Pancreas (tissue), 10 donors: ENCODE results near the gene IQGAP2. TPM values are rescaled to one million over a fixed set of nuclear protein-coding genes. Genes with fewer than 3 reads are reported as not detected.
A peak's percentile ranks its signal among the peaks of the same experiment; 100 is the strongest.

Experiments used
- ATAC-seq, 4 donors: fragments of 200-7000 bp; cut with Tn5 transposase; one replicate each; pipeline versions ENCODE4 v1.8.0 to v1.9.1; 2020; ENCODE audit warnings: mild to moderate bottlenecking in 4 of 4, moderate library complexity in 4 of 4
- DNase-seq, 6 donors: peaks; one replicate each; pipeline ENCODE4 v3.0.0-alpha.2; 2020
- FAIRE-seq: peaks from 2 replicates; lab custom pipeline; 2012; peaks lifted over from hg19 to GRCh38; lab: Jason Lieb, UNC
- H3K27ac ChIP-seq, 4 donors: fragments of 200-600 bp; sonication (generic); 1 replicate in 3 of 4; 2 replicates in 1 of 4; pipeline versions ENCODE4 v1.5.0 to v1.8.0; 2020
- H3K27me3 ChIP-seq, 4 donors: fragments of 200-600 bp; one replicate each; pipeline ENCODE4 v1.8.0; 2021
- H3K36me3 ChIP-seq, 3 donors: fragments of 200-600 bp; sonication (generic) in 1 of 3; one replicate each; pipeline versions ENCODE4 v1.5.0 to v1.8.0; 2020 to 2021
- H3K4me1 ChIP-seq, 3 donors: fragments of 200-600 bp; one replicate each; pipeline ENCODE4 v1.8.0; 2021
- H3K4me3 ChIP-seq, 4 donors: fragments of 200-600 bp; sonication (generic) in 2 of 4; one replicate each; pipeline versions ENCODE4 v1.5.0 to v1.8.0; 2020 to 2021
- H3K9me3 ChIP-seq, 4 donors: fragments of 200-600 bp; one replicate each; pipeline ENCODE4 v1.8.0; 2021
- CTCF ChIP-seq, 4 donors: fragments of 200-600 bp; sonication (generic) in 3 of 4; IDR thresholded peaks; one replicate each; pipeline versions ENCODE4 v1.5.0 to v1.8.0; 2021; ENCODE audit warnings: antibody characterized with exemption in 4 of 4
- WGBS, 2 donors: extraction: QIAGEN DNeasy Blood & Tissue Kit; methylation state at CpG; one replicate each; pipeline ENCODE4 v1.1.7; 2013; 5-methylcytosine and 5-hydroxymethylcytosine counted together
- intact Hi-C, 3 donors: fragments of 100-400 bp; cut with DNase I; formaldehyde crosslinking; loops; one replicate each; pipeline versions ENCODE4 v1.11.1 to v1.14.2; 2022
- polyA plus RNA-seq, 2 donors: library from polyadenylated mRNA; stranded (reverse); fragments of 200-250 nt; gene quantifications; one replicate each; pipeline ENCODE4 v1.2.3, GENCODE V29; 2013
- total RNA-seq, 6 donors: library from RNA; stranded (reverse); fragmentation: NEBNext Ultra II Directional in 4 of 6; extraction: Animal tissue kit (Norgen Biotek cat#: 25700) in 4 of 6; gene quantifications; one replicate each; pipeline versions ENCODE4 v1.2.1 to v1.2.4, GENCODE V29; 2021 to 2023
- donor health status: healthy with polysubstance abuse.
- donor health status: DM: no; HTN: no; CAD: no; lungs with moderate emphysema.
- donor health status: DM: no; HTN: no; CAD: no.
- donor health status: control.
- donor health status: control.
- donor health status: Bipolar disorder and iron deficiency.
- donor health status: DM: yes; HTN: yes; CAD: no.
- donor health status: DM: no; HTN: no; CAD: no.
- donor health status: DM: no; HTN: no; CAD: no.
- donor health status: DM: yes; HTN: yes; CAD: no.

The IQGAP2 gene
- total and polyA plus RNA-seq, 8 donors: 14.4 to 54.0 (median 35.2) TPM

- Histone ChIP-seq H3K27ac (peak overlapping the region; percentile 85 to 97 (median 93)), H3K27me3 (no peaks in the 10 kb centered on the region), H3K4me3 (peak overlapping the region in 3 of 4 donors; percentile 68 to 87 (median 79)), H3K36me3 (no peaks in the 10 kb centered on the region), H3K4me1 (peaks cover 0 to 25% (median 21%) of the 10 kb centered on the region in 3 donors), H3K9me3 (no peaks in the 10 kb centered on the region)
- ATAC-seq (peak; percentile 9 to 32 (median 27)), FAIRE-seq (no peak), DNase-seq (peak in 5 of 6 donors; percentile 30 to 67 (median 51))
- no peak for TF ChIP-seq CTCF (IDR thresholded peaks at IDR 0.05)
- 1% methylated on average over 25 of the region's 25 CpGs for WGBS, 2 donors
- intact Hi-C loops: loop anchor here in 2 of 3 donors (5.0 to 10.0 kb wide), 2 partner anchors 140 to 152 kb away; no protein-coding TSS in a partner anchor
Measured at GRCh38 chr5:76402251-76402885, 717 bp upstream of the IQGAP2 start.

DNA sequence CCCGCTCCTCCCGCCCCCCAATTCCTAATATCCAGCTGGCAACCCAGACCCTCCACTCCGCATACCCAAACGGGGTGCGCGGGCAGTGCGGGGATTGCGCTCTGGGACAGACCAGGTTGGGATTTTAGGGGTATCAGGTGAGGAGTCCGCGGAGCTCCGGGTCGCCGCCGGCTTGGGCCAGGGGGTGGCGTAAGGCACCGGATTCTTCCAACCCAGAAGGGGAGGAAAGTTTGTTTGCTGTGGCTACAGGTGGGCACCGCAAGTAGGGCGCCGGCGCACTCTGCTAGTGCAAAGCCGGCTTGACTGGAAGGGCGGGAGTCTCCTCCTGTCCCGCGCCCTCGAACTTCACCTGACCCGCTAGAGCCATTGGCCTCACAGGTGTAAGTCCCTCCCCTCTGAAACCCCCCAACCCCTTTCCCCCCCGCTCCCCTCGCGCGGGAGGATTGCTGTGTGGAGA is 709 bp downstream of the IQGAP2 start:
- FAIRE-seq: no peak
- peak; percentile 51 to 71 (median 63) for ATAC-seq
- peak in 4 of 6 donors; percentile 84 to 90 (median 84) for DNase-seq
- Histone ChIP-seq H3K4me1 (peaks cover 0 to 27% (median 21%) of the 10 kb centered on the region in 3 donors), H3K9me3 (no peaks in the 10 kb centered on the region), H3K4me3 (peak overlapping the region; percentile 68 to 87 (median 74)), H3K27ac (peak overlapping the region; percentile 85 to 97 (median 93)), H3K27me3 (no peaks in the 10 kb centered on the region), H3K36me3 (no peaks in the 10 kb centered on the region)
- 0 to 1% methylated on average over 29 to 30 of the region's 30 CpGs for WGBS, 2 donors
- peak in 2 of 4 donors; percentile 11 to 27 for TF ChIP-seq CTCF (IDR thresholded peaks at IDR 0.05)
- intact Hi-C loops: loop anchor here in 2 of 3 donors (5.0 to 10.0 kb wide), 2 partner anchors 139 to 151 kb away; no protein-coding TSS in a partner anchor

- ATAC-seq: peak; percentile 71 to 79 (median 78)
- H3K36me3 ChIP-seq: no peaks in the 10 kb centered on the region
- intact Hi-C loops: loop anchor here in 2 of 3 donors (5.0 to 10.0 kb wide), 2 partner anchors 138 to 150 kb away; no protein-coding TSS in a partner anchor
- 6 to 7% methylated on average over 21 of the region's 21 CpGs for WGBS, 2 donors
- TF ChIP-seq CTCF (IDR thresholded peaks at IDR 0.05): no peak
- H3K4me3 ChIP-seq: peak overlapping the region; percentile 68 to 87 (median 74)
- H3K4me1 ChIP-seq: peaks cover 0 to 27% (median 21%) of the 10 kb centered on the region in 3 donors
- FAIRE-seq: no peak
- no peaks in the 10 kb centered on the region for H3K27me3 ChIP-seq
- DNase-seq: peak in 3 of 6 donors; percentile 90 to 92 (median 91)
- H3K9me3 ChIP-seq: no peaks in the 10 kb centered on the region
- peak overlapping the region; percentile 85 to 97 (median 93) for H3K27ac ChIP-seq
Measured at GRCh38 chr5:76404223-76405211, 1.4 kb downstream of the IQGAP2 start.

GRCh38 chr5:76406014-76406413 is 2.9 kb downstream of the IQGAP2 start:
- H3K9me3 ChIP-seq: no peaks in the 10 kb centered on the region
- H3K27me3 ChIP-seq: no peaks in the 10 kb centered on the region
- no peak overlapping the region for H3K4me3 ChIP-seq
- 13 to 16% methylated on average over 1 of the region's 1 CpG for WGBS, 2 donors
- ATAC-seq (no peak), DNase-seq (no peak), FAIRE-seq (no peak)
- H3K36me3 ChIP-seq: no peaks in the 10 kb centered on the region
- H3K27ac ChIP-seq: peak overlapping the region in 2 of 4 donors; percentile 42 to 97
- intact Hi-C loops: loop anchor here in 1 of 3 donors (10.0 kb wide), 1 partner anchor 149 kb away; no protein-coding TSS in a partner anchor
- H3K4me1 ChIP-seq: peaks cover 0 to 30% (median 15%) of the 10 kb centered on the region in 3 donors
- no peak for TF ChIP-seq CTCF (IDR thresholded peaks at IDR 0.05)
